ENCODE data around the gene MSMP. TPM values are rescaled to one million over a fixed set of nuclear protein-coding genes. Genes with fewer than 3 reads are reported as not detected.
A peak's percentile ranks its signal among the peaks of the same experiment; 100 is the strongest.

The MSMP gene
- total RNA-seq, 1 experiment from 2014 or later, result 2.1 TPM

DNA sequence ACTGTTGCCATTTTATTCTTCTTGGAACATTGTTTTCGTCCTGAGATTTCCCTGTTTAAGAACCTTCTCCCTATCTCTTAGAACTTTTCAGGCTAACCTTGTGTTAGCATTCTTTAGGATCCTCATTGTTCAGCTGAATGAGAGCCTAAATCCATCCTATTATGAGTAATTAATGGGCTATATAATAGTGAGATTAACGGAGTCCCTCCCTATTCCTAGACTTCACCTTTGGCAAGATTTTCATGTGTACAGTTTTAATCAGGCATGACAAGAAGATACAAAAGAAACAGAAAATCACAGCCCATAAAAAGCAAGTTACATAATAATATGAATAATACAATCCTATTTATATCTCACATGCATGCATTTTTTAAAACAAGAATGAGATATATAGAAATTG is 9.1 kb upstream of the MSMP start:
- TF ChIP-seq SMAD4 (CRISPR knock-in tag; IDR thresholded peaks at IDR 0.05) (no peak), ATF1 (CRISPR knock-in tag; IDR thresholded peaks at IDR 0.05) (no peak), ZNF219 (CRISPR knock-in tag; IDR thresholded peaks at IDR 0.05; ENCODE audit: borderline replicate concordance) (no peak)
- TF ChIP-seq, protein P1, sequence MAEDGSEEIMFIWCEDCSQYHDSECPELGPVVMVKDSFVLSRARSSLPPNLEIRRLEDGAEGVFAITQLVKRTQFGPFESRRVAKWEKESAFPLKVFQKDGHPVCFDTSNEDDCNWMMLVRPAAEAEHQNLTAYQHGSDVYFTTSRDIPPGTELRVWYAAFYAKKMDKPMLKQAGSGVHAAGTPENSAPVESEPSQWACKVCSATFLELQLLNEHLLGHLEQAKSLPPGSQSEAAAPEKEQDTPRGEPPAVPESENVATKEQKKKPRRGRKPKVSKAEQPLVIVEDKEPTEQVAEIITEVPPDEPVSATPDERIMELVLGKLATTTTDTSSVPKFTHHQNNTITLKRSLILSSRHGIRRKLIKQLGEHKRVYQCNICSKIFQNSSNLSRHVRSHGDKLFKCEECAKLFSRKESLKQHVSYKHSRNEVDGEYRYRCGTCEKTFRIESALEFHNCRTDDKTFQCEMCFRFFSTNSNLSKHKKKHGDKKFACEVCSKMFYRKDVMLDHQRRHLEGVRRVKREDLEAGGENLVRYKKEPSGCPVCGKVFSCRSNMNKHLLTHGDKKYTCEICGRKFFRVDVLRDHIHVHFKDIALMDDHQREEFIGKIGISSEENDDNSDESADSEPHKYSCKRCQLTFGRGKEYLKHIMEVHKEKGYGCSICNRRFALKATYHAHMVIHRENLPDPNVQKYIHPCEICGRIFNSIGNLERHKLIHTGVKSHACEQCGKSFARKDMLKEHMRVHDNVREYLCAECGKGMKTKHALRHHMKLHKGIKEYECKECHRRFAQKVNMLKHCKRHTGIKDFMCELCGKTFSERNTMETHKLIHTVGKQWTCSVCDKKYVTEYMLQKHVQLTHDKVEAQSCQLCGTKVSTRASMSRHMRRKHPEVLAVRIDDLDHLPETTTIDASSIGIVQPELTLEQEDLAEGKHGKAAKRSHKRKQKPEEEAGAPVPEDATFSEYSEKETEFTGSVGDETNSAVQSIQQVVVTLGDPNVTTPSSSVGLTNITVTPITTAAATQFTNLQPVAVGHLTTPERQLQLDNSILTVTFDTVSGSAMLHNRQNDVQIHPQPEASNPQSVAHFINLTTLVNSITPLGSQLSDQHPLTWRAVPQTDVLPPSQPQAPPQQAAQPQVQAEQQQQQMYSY (CRISPR knock-in tag; IDR thresholded peaks at IDR 0.05), result no peak
- TF ChIP-seq, protein P2, sequence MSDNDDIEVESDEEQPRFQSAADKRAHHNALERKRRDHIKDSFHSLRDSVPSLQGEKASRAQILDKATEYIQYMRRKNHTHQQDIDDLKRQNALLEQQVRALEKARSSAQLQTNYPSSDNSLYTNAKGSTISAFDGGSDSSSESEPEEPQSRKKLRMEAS (CRISPR knock-in tag; IDR thresholded peaks at IDR 0.05), result no peak
- peaks cover 3% of the 10 kb centered on the region; the same call in 1 of the 2 replicates for H3K36me3 Mint-ChIP-seq
- POLR2A ChIA-PET, result no interaction called here
- CTCF ChIA-PET, result interaction anchor here (0.6 to 0.7 kb wide), 2 partner anchors 18 to 776 kb away, joined by 3 read pairs; no protein-coding TSS in a partner anchor
- no peaks in the 10 kb centered on the region for H3K9me3 Mint-ChIP-seq
- peak overlapping the region; percentile 45; the same call in 1 of the 2 replicates for H3K27ac Mint-ChIP-seq
- H3K27me3 Mint-ChIP-seq (ENCODE audit: low read depth), result no peaks in the 10 kb centered on the region
- peaks cover 27% of the 10 kb centered on the region for H3K4me1 Mint-ChIP-seq
- no peak for DNase-seq (ENCODE audit: low spot score)
- no peak overlapping the region for H3K4me3 Mint-ChIP-seq
- no peak for ATAC-seq

DNA sequence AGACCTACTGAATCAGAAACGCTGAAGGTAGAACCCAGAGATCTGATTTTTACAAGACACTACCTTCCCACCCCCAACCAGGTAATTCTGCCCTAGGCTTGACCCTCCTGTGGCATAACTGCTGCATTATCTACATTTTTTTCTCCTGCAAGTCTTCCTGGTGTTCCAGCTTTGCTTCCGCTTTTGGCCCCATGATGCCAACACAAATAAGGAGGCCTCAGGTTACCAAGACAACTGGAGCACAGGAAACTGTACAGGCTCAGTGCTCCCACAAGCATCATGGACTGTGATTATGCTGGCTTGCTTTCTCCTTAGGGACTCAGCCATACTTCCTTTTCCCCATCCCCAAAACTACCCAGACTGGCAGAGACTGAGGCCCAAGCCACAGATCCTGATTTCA is 6.6 kb upstream of the MSMP start:
- H3K27me3 Mint-ChIP-seq (ENCODE audit: low read depth), result no peaks in the 10 kb centered on the region
- H3K4me3 Mint-ChIP-seq, result no peak overlapping the region
- DNase-seq (ENCODE audit: low spot score) (no peak), ATAC-seq (no peak)
- no peaks in the 10 kb centered on the region for H3K9me3 Mint-ChIP-seq
- ChIA-PET POLR2A (no interaction called here), CTCF (interaction anchor here (1.1 kb wide), 1 partner anchor 122 kb away, joined by 3 read pairs; no protein-coding TSS in a partner anchor)
- H3K4me1 Mint-ChIP-seq, result peaks cover 37% of the 10 kb centered on the region
- H3K36me3 Mint-ChIP-seq, result peaks cover 3% of the 10 kb centered on the region; the same call in 1 of the 2 replicates
- peak overlapping the region; percentile 60; the same call in 1 of the 2 replicates for H3K27ac Mint-ChIP-seq
- TF ChIP-seq, protein P3, sequence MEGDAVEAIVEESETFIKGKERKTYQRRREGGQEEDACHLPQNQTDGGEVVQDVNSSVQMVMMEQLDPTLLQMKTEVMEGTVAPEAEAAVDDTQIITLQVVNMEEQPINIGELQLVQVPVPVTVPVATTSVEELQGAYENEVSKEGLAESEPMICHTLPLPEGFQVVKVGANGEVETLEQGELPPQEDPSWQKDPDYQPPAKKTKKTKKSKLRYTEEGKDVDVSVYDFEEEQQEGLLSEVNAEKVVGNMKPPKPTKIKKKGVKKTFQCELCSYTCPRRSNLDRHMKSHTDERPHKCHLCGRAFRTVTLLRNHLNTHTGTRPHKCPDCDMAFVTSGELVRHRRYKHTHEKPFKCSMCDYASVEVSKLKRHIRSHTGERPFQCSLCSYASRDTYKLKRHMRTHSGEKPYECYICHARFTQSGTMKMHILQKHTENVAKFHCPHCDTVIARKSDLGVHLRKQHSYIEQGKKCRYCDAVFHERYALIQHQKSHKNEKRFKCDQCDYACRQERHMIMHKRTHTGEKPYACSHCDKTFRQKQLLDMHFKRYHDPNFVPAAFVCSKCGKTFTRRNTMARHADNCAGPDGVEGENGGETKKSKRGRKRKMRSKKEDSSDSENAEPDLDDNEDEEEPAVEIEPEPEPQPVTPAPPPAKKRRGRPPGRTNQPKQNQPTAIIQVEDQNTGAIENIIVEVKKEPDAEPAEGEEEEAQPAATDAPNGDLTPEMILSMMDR (IDR thresholded peaks at IDR 0.05), result no peak
- no peak for TF ChIP-seq SMAD4 (CRISPR knock-in tag; IDR thresholded peaks at IDR 0.05)
- TF ChIP-seq, protein P4, sequence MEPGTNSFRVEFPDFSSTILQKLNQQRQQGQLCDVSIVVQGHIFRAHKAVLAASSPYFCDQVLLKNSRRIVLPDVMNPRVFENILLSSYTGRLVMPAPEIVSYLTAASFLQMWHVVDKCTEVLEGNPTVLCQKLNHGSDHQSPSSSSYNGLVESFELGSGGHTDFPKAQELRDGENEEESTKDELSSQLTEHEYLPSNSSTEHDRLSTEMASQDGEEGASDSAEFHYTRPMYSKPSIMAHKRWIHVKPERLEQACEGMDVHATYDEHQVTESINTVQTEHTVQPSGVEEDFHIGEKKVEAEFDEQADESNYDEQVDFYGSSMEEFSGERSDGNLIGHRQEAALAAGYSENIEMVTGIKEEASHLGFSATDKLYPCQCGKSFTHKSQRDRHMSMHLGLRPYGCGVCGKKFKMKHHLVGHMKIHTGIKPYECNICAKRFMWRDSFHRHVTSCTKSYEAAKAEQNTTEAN (CRISPR knock-in tag; IDR thresholded peaks at IDR 0.05), result no peak
- TF ChIP-seq ZNF423 (CRISPR knock-in tag; IDR thresholded peaks at IDR 0.05), result no peak
- TF ChIP-seq NR3C1 (CRISPR knock-in tag; conservative IDR thresholded peaks at IDR 0.05; ENCODE audit: low read depth), result no peak
- TF ChIP-seq, protein P5, sequence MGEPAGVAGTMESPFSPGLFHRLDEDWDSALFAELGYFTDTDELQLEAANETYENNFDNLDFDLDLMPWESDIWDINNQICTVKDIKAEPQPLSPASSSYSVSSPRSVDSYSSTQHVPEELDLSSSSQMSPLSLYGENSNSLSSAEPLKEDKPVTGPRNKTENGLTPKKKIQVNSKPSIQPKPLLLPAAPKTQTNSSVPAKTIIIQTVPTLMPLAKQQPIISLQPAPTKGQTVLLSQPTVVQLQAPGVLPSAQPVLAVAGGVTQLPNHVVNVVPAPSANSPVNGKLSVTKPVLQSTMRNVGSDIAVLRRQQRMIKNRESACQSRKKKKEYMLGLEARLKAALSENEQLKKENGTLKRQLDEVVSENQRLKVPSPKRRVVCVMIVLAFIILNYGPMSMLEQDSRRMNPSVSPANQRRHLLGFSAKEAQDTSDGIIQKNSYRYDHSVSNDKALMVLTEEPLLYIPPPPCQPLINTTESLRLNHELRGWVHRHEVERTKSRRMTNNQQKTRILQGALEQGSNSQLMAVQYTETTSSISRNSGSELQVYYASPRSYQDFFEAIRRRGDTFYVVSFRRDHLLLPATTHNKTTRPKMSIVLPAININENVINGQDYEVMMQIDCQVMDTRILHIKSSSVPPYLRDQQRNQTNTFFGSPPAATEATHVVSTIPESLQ (CRISPR knock-in tag; IDR thresholded peaks at IDR 0.05), result no peak
- TF ChIP-seq, protein P6, sequence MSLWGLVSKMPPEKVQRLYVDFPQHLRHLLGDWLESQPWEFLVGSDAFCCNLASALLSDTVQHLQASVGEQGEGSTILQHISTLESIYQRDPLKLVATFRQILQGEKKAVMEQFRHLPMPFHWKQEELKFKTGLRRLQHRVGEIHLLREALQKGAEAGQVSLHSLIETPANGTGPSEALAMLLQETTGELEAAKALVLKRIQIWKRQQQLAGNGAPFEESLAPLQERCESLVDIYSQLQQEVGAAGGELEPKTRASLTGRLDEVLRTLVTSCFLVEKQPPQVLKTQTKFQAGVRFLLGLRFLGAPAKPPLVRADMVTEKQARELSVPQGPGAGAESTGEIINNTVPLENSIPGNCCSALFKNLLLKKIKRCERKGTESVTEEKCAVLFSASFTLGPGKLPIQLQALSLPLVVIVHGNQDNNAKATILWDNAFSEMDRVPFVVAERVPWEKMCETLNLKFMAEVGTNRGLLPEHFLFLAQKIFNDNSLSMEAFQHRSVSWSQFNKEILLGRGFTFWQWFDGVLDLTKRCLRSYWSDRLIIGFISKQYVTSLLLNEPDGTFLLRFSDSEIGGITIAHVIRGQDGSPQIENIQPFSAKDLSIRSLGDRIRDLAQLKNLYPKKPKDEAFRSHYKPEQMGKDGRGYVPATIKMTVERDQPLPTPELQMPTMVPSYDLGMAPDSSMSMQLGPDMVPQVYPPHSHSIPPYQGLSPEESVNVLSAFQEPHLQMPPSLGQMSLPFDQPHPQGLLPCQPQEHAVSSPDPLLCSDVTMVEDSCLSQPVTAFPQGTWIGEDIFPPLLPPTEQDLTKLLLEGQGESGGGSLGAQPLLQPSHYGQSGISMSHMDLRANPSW (CRISPR knock-in tag; conservative IDR thresholded peaks at IDR 0.05; ENCODE audit: low read depth), result no peak
- no peak for TF ChIP-seq ELF4 (CRISPR knock-in tag; IDR thresholded peaks at IDR 0.05; ENCODE audit: low read depth)
- TF ChIP-seq, protein P7, sequence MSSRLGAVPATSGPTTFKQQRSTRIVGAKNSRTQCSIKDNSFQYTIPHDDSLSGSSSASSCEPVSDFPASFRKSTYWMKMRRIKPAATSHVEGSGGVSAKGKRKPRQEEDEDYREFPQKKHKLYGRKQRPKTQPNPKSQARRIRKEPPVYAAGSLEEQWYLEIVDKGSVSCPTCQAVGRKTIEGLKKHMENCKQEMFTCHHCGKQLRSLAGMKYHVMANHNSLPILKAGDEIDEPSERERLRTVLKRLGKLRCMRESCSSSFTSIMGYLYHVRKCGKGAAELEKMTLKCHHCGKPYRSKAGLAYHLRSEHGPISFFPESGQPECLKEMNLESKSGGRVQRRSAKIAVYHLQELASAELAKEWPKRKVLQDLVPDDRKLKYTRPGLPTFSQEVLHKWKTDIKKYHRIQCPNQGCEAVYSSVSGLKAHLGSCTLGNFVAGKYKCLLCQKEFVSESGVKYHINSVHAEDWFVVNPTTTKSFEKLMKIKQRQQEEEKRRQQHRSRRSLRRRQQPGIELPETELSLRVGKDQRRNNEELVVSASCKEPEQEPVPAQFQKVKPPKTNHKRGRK (CRISPR knock-in tag; IDR thresholded peaks at IDR 0.05; ENCODE audit: borderline replicate concordance), result no peak
- no peak for TF ChIP-seq TP53 (CRISPR knock-in tag; IDR thresholded peaks at IDR 0.05)
- TF ChIP-seq, protein P8, sequence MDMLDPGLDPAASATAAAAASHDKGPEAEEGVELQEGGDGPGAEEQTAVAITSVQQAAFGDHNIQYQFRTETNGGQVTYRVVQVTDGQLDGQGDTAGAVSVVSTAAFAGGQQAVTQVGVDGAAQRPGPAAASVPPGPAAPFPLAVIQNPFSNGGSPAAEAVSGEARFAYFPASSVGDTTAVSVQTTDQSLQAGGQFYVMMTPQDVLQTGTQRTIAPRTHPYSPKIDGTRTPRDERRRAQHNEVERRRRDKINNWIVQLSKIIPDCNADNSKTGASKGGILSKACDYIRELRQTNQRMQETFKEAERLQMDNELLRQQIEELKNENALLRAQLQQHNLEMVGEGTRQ (CRISPR knock-in tag; IDR thresholded peaks at IDR 0.05), result no peak
- TF ChIP-seq, protein P9, sequence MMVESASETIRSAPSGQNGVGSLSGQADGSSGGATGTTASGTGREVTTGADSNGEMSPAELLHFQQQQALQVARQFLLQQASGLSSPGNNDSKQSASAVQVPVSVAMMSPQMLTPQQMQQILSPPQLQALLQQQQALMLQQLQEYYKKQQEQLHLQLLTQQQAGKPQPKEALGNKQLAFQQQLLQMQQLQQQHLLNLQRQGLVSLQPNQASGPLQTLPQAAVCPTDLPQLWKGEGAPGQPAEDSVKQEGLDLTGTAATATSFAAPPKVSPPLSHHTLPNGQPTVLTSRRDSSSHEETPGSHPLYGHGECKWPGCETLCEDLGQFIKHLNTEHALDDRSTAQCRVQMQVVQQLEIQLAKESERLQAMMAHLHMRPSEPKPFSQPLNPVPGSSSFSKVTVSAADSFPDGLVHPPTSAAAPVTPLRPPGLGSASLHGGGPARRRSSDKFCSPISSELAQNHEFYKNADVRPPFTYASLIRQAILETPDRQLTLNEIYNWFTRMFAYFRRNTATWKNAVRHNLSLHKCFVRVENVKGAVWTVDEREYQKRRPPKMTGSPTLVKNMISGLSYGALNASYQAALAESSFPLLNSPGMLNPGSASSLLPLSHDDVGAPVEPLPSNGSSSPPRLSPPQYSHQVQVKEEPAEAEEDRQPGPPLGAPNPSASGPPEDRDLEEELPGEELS (CRISPR knock-in tag; IDR thresholded peaks at IDR 0.05), result no peak
- TF ChIP-seq ZNF121 (CRISPR knock-in tag; IDR thresholded peaks at IDR 0.05), result no peak
- TF ChIP-seq GTF2I (CRISPR knock-in tag; conservative IDR thresholded peaks at IDR 0.05), result no peak

Data from WTC11 (cell line).